Left ventricle myocardium inferior (tissue), 1 donor: Measurements from ENCODE around the gene SARS1. TPM values are rescaled to one million over a fixed set of nuclear protein-coding genes. Genes with fewer than 3 reads are reported as not detected.
A peak's percentile ranks its signal among the peaks of the same experiment; 100 is the strongest.

Experiments
- DNase-seq: peaks from one replicate; pipeline ENCODE4 v3.0.0-alpha.2; 2020
- H3K27ac ChIP-seq: fragments of 200-600 bp; replicated peaks from 2 replicates; pipeline ENCODE4 v1.8.0; 2021
- H3K27me3 ChIP-seq: fragments of 200-600 bp; 2 replicates; pipeline ENCODE4 v1.8.0; 2021; ENCODE audit warnings: low read depth
- H3K36me3 ChIP-seq: fragments of 200-600 bp; 2 replicates; pipeline ENCODE4 v1.8.0; 2021
- H3K4me1 ChIP-seq: fragments of 200-600 bp; 2 replicates; pipeline ENCODE4 v1.8.0; 2021
- H3K4me3 ChIP-seq: fragments of 200-600 bp; 2 replicates; pipeline ENCODE4 v1.8.0; 2021; ENCODE audit warnings: mild to moderate bottlenecking, moderate library complexity
- H3K9me3 ChIP-seq: fragments of 200-600 bp; replicated peaks from 2 replicates; pipeline ENCODE4 v1.8.0; 2021
- CTCF ChIP-seq: fragments of 200-600 bp; IDR thresholded peaks from 2 replicates; pipeline ENCODE4 v1.8.0; 2021; ENCODE audit warnings: antibody characterized with exemption, mild to moderate bottlenecking, borderline replicate concordance
- intact Hi-C: fragments of 100-400 bp; cut with micrococcal nuclease; formaldehyde crosslinking; loops from one replicate; pipeline ENCODE4 v1.11.0; 2022
- total RNA-seq: library from RNA; stranded (reverse); fragmentation: NEBNext Ultra II Directional; extraction: Animal tissue kit (Norgen Biotek cat#: 25700); gene quantifications from one replicate; pipeline ENCODE4 v1.2.1, GENCODE V29; 2021
- donor health status: DM: no; HTN: yes; CAD: no; lungs with severe emphysema.

Gene SARS1
- total RNA-seq, 1 donor from 2014 or later: 92.0 TPM

- TF ChIP-seq CTCF: peak; percentile 51
- DNase-seq: no peak
- no peaks in the 10 kb centered on the region for H3K36me3 ChIP-seq
- intact Hi-C loops: no loop called here
- H3K27ac ChIP-seq: no peak overlapping the region
- H3K9me3 ChIP-seq: no peaks in the 10 kb centered on the region
- no peak overlapping the region for H3K4me3 ChIP-seq
- peaks cover 16% of the 10 kb centered on the region for H3K4me1 ChIP-seq
- no peaks in the 10 kb centered on the region for H3K27me3 ChIP-seq
Measured at GRCh38 chr1:109193653-109194590, 19.8 kb upstream of the SARS1 start.

GRCh38 chr1:109197158-109198042, 16.3 kb upstream of the SARS1 start:
- intact Hi-C loops: no loop called here
- Histone ChIP-seq H3K36me3 (no peaks in the 10 kb centered on the region), H3K4me1 (peaks cover 16% of the 10 kb centered on the region), H3K9me3 (no peaks in the 10 kb centered on the region), H3K4me3 (no peak overlapping the region), H3K27ac (no peak overlapping the region), H3K27me3 (no peaks in the 10 kb centered on the region)
- peak; percentile 20 for DNase-seq
- TF ChIP-seq CTCF: no peak

GRCh38 chr1:109198043-109198695, 15.5 kb upstream of the SARS1 start:
- H3K27ac ChIP-seq: no peak overlapping the region
- H3K36me3 ChIP-seq: no peaks in the 10 kb centered on the region
- intact Hi-C loops: no loop called here
- no peak overlapping the region for H3K4me3 ChIP-seq
- TF ChIP-seq CTCF: no peak
- no peak for DNase-seq
- peaks cover 16% of the 10 kb centered on the region for H3K4me1 ChIP-seq
- H3K27me3 ChIP-seq: no peaks in the 10 kb centered on the region
- H3K9me3 ChIP-seq: no peaks in the 10 kb centered on the region

- Histone ChIP-seq H3K4me3 (no peak overlapping the region), H3K4me1 (peaks cover 16% of the 10 kb centered on the region), H3K36me3 (no peaks in the 10 kb centered on the region), H3K27me3 (no peaks in the 10 kb centered on the region), H3K9me3 (no peaks in the 10 kb centered on the region), H3K27ac (no peak overlapping the region)
- no peak for DNase-seq
- no peak for TF ChIP-seq CTCF
- intact Hi-C loops: no loop called here
Measured at GRCh38 chr1:109198745-109199144, 15.0 kb upstream of the SARS1 start.

- H3K4me1 ChIP-seq: peaks cover 16% of the 10 kb centered on the region
- no peak overlapping the region for H3K27ac ChIP-seq
- H3K9me3 ChIP-seq: no peaks in the 10 kb centered on the region
- intact Hi-C loops: no loop called here
- no peaks in the 10 kb centered on the region for H3K27me3 ChIP-seq
- H3K4me3 ChIP-seq: no peak overlapping the region
- DNase-seq: no peak
- TF ChIP-seq CTCF: no peak
- H3K36me3 ChIP-seq: no peaks in the 10 kb centered on the region
Measured at GRCh38 chr1:109199710-109200109, 14.0 kb upstream of the SARS1 start.
